B cell (primary cell): ENCODE measurements around the gene ATP1A4. TPM values are rescaled to one million over a fixed set of nuclear protein-coding genes. Genes with fewer than 3 reads are reported as not detected.
A peak's percentile ranks its signal among the peaks of the same experiment; 100 is the strongest.

Experiments used
- ATAC-seq: fragments of 200-7000 bp; cut with Tn5 transposase; one replicate; pipeline ENCODE4 v1.10.0; 2021; ENCODE audit warnings: low read depth, mild to moderate bottlenecking, moderate number of reproducible peaks, moderate library complexity
- CTCF ChIA-PET: fragments of 350-600 bp; sonication (Branson Sonifier 250); formaldehyde crosslinking; loops from one replicate; lab custom pipeline; 2021; ENCODE audit warnings: antibody characterized with exemption, inconsistent platforms; lab: Charles Lee
- POLR2A ChIA-PET: fragments of 350-600 bp; sonication (Branson Sonifier 250); formaldehyde crosslinking; loops from one replicate; lab custom pipeline; 2021; ENCODE audit warnings: antibody characterized with exemption; lab: Charles Lee
- DNase-seq: peaks from one replicate; pipeline ENCODE4 v3.0.0; 2013
- H2AFZ ChIP-seq: 2 replicates; pipeline ENCODE4 v1.6.1; 2012; ENCODE audit warnings: mild to moderate bottlenecking, low read depth, low read length; ENCODE audit not compliant: insufficient read depth, poor library complexity, severe bottlenecking
- H3K27ac ChIP-seq, 2 donors: 1 replicate in 1 of 2; 2 replicates in 1 of 2; pipeline ENCODE4 v1.5.1; 2012 to 2013; ENCODE audit warnings: low read length in 2 of 2, mild to moderate bottlenecking in 2 of 2, moderate library complexity in 1 of 2
- H3K27me3 ChIP-seq, 4 experiments: fragments of 200-600 bp in 1 of 4; sonication (generic) in 1 of 4; replicated peaks in 1 of 4; 1 replicate in 2 of 4; 2 replicates in 2 of 4; pipeline versions ENCODE4 v1.6.1 to v1.7.0; 2013 to 2016; ENCODE audit warnings: low read length in 3 of 4, mild to moderate bottlenecking in 2 of 4, mixed read lengths in 1 of 4, moderate library complexity in 1 of 4; ENCODE audit not compliant: insufficient read depth in 4 of 4, control insufficient read depth in 3 of 4; ENCODE audit errors: control extremely low read depth in 1 of 4
- H3K36me3 ChIP-seq, 2 experiments: replicated peaks in 1 of 2; 1 replicate in 1 of 2; 2 replicates in 1 of 2; pipeline versions ENCODE4 v1.6.1 to v1.7.1; 2013; ENCODE audit warnings: low read length in 1 of 2; ENCODE audit not compliant: insufficient read depth in 2 of 2, control insufficient read depth in 1 of 2; ENCODE audit errors: control extremely low read depth in 1 of 2, extremely low read depth in 1 of 2
- H3K4me1 ChIP-seq, 2 donors: fragments of 200-600 bp in 1 of 2; sonication (generic) in 1 of 2; 1 replicate in 1 of 2; 2 replicates in 1 of 2; pipeline versions ENCODE4 v1.5.1 to v1.6.1; 2013 to 2017; ENCODE audit warnings: low read length in 2 of 2; ENCODE audit not compliant: control insufficient read depth in 2 of 2, insufficient read depth in 2 of 2
- H3K4me2 ChIP-seq: replicated peaks from 2 replicates; pipeline ENCODE3; 2012; ENCODE audit warnings: mild to moderate bottlenecking, low read depth, low read length; ENCODE audit not compliant: poor library complexity, severe bottlenecking
- H3K4me3 ChIP-seq, 5 experiments: fragments of 200-600 bp in 1 of 5; sonication (generic) in 1 of 5; 1 replicate in 3 of 5; 2 replicates in 2 of 5; pipeline versions ENCODE4 v1.5.1 to v1.7.0; 2011 to 2016; ENCODE audit warnings: low read length in 4 of 5, mild to moderate bottlenecking in 4 of 5, low read depth in 2 of 5, control low read depth in 1 of 5, moderate library complexity in 1 of 5; ENCODE audit not compliant: insufficient read depth in 1 of 5; ENCODE audit errors: control extremely low read depth in 1 of 5, extremely low read depth in 1 of 5
- H3K79me2 ChIP-seq: fragments of 200-600 bp; sonication (generic); one replicate; pipeline ENCODE4 v1.6.0; 2016; ENCODE audit warnings: low read length; ENCODE audit not compliant: control insufficient read depth, insufficient read depth
- H3K9ac ChIP-seq: fragments of 200-600 bp; sonication (generic); 2 replicates; pipeline ENCODE4 v1.6.1; 2017; ENCODE audit warnings: mild to moderate bottlenecking, low read length, moderate library complexity
- H3K9me3 ChIP-seq, 3 donors: one replicate each; pipeline versions ENCODE4 v1.6.1 to v1.7.1; 2013; ENCODE audit warnings: low read length in 2 of 3; ENCODE audit not compliant: control insufficient read depth in 2 of 3, insufficient read depth in 1 of 3; ENCODE audit errors: control extremely low read depth in 1 of 3
- H4K20me1 ChIP-seq: 2 replicates; pipeline ENCODE4 v1.6.0; 2012; ENCODE audit warnings: mild to moderate bottlenecking, low read length; ENCODE audit not compliant: insufficient read depth, control insufficient read depth, poor library complexity, severe bottlenecking
- H3K27ac Mint-ChIP-seq: one replicate; pipeline ENCODE4 v1.8.0; 2021; ENCODE audit warnings: mixed read lengths
- H3K27me3 Mint-ChIP-seq: one replicate; pipeline ENCODE4 v1.8.0; 2021; ENCODE audit warnings: mixed read lengths
- H3K4me1 Mint-ChIP-seq: one replicate; pipeline ENCODE4 v1.8.0; 2021; ENCODE audit warnings: mixed read lengths
- H3K4me3 Mint-ChIP-seq: one replicate; pipeline ENCODE4 v1.8.0; 2021; ENCODE audit warnings: mixed read lengths
- H3K9me3 Mint-ChIP-seq: one replicate; pipeline ENCODE4 v1.8.0; 2022; ENCODE audit warnings: mixed read lengths; ENCODE audit not compliant: insufficient read depth
- EZH2 ChIP-seq: IDR thresholded peaks from 2 replicates; pipeline ENCODE4 v1.6.1; 2012; ENCODE audit warnings: borderline replicate concordance, low read depth, mild to moderate bottlenecking, moderate library complexity, low read length; ENCODE audit not compliant: insufficient read depth, poor library complexity, severe bottlenecking
- WGBS: methylation state at CpG from one replicate; pipeline ENCODE4 v1.1.5; 2013; ENCODE audit warnings: missing lambda C conversion rate; ENCODE audit not compliant: insufficient coverage; 5-methylcytosine and 5-hydroxymethylcytosine counted together
- intact Hi-C: fragments of 100-400 bp; cut with micrococcal nuclease; formaldehyde crosslinking; loops from one replicate; pipeline ENCODE4 v1.10.0; 2022
- polyA plus RNA-seq: library from polyadenylated mRNA; depleted of rRNA; stranded (reverse); fragments of >200 nt; gene quantifications from 2 replicates; pipeline ENCODE4 v1.2.3, GENCODE V29; 2012
- total RNA-seq, 2 donors: library from RNA; stranded (reverse); fragments of 120-200 nt in 1 of 2; gene quantifications; 1 replicate in 1 of 2; 2 replicates in 1 of 2; pipeline versions ENCODE4 v1.2.3 to v1.2.4, GENCODE V29; 2013 to 2022
- TF ChIP-seq, protein P1 (sequence below): fragments of 200-600 bp; IDR thresholded peaks from one replicate; pipeline ENCODE4 v1.8.0; 2022; ENCODE audit warnings: antibody characterized with exemption, mild to moderate bottlenecking

ATP1A4 gene
- total and polyA plus RNA-seq, 2 donors (not counting 1 experiment from before 2014, with no cell fraction given) = 0.12 TPM; not detected in 1

DNA sequence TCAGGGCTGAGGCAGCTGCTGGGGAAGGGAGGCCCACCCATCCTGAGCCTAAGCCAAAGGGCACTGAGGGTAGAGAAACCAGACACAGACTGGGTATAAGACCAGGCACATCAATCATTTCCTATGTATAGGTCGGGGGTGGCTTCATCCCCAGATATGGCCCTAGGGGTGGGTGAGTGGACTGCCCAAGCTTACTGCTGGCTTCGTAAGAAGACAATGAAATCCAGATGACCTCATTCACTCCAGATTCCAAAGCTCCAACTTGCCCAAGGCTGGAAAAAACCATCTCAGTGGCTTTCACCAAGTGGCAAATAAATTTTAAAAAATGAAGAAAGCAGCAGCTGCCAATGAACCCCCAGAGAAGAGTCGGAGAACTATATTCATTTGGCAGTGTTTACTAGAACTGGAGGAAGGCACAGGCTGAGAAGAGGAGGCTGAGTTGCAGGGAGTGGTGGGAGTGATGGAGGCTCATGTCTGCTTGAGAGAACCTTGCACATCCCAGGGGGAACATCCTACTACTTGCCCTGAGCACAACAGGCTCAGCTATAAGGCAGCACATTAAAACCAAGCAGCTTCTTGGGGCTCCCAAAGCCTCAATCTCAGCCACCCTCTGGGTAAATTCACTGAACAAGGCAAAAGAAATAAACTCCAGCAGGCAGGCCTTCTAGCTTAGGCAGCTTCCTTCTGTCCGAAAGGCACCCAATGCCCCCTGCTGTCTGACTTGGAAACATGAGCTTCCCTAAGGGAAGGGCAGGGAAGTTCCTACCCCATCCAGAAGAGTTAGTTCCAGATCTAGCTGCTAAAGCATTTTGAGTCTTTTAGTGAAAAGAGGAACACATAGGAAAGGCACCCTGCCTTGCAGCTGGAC, 67.9 kb downstream of the ATP1A4 start:
- Histone ChIP-seq H2AFZ (no peak overlapping the region), H3K27me3 (no peaks in the 10 kb centered on the region), H3K4me1 (no peaks in the 10 kb centered on the region), H3K36me3 (peaks cover 35 to 97% of the 10 kb centered on the region in 2 experiments), H3K27ac (peak overlapping the region in 1 of 2 donors; percentile 13), H3K4me3 (no peak overlapping the region), H3K4me2 (no peak overlapping the region), H3K9me3 (no peaks in the 10 kb centered on the region), H4K20me1 (no peaks in the 10 kb centered on the region), H3K9ac (no peak overlapping the region), H3K79me2 (no peaks in the 10 kb centered on the region)
- H3K27me3 Mint-ChIP-seq = no peaks in the 10 kb centered on the region
- ChIA-PET POLR2A (interaction anchor here (1.1 kb wide), 1 partner anchor 30 kb away, joined by 7 read pairs; no protein-coding TSS in a partner anchor), CTCF (interaction anchor here (0.6 to 5.9 kb wide), 24 partner anchors 8 to 157 kb away, joined by 3 to 103 read pairs (median 5); partner anchors contain the start of gene PEA15)
- H3K9me3 Mint-ChIP-seq = no peaks in the 10 kb centered on the region
- DNase-seq (peak; percentile 34), ATAC-seq (no peak)
- no peaks in the 10 kb centered on the region for H3K4me1 Mint-ChIP-seq
- no peak overlapping the region for H3K4me3 Mint-ChIP-seq
- 93% methylated on average over 4 of the region's 4 CpGs for WGBS
- H3K27ac Mint-ChIP-seq = peak overlapping the region; percentile 57
- intact Hi-C loops = loop anchor here (1.0 kb wide), 1 partner anchor 26 kb away; no protein-coding TSS in a partner anchor
- TF ChIP-seq, protein P1, sequence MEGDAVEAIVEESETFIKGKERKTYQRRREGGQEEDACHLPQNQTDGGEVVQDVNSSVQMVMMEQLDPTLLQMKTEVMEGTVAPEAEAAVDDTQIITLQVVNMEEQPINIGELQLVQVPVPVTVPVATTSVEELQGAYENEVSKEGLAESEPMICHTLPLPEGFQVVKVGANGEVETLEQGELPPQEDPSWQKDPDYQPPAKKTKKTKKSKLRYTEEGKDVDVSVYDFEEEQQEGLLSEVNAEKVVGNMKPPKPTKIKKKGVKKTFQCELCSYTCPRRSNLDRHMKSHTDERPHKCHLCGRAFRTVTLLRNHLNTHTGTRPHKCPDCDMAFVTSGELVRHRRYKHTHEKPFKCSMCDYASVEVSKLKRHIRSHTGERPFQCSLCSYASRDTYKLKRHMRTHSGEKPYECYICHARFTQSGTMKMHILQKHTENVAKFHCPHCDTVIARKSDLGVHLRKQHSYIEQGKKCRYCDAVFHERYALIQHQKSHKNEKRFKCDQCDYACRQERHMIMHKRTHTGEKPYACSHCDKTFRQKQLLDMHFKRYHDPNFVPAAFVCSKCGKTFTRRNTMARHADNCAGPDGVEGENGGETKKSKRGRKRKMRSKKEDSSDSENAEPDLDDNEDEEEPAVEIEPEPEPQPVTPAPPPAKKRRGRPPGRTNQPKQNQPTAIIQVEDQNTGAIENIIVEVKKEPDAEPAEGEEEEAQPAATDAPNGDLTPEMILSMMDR = no peak
- no peak for TF ChIP-seq EZH2

GRCh38 chr1:160220301-160220700, 68.9 kb downstream of the ATP1A4 start:
- Mint-ChIP-seq H3K4me1 (no peaks in the 10 kb centered on the region), H3K27me3 (no peaks in the 10 kb centered on the region), H3K4me3 (no peak overlapping the region), H3K27ac (no peak overlapping the region), H3K9me3 (no peaks in the 10 kb centered on the region)
- Histone ChIP-seq H2AFZ (no peak overlapping the region), H3K36me3 (peaks cover 32 to 98% of the 10 kb centered on the region in 2 experiments), H3K4me1 (no peaks in the 10 kb centered on the region), H3K79me2 (no peaks in the 10 kb centered on the region), H4K20me1 (no peaks in the 10 kb centered on the region), H3K4me2 (no peak overlapping the region), H3K27ac (no peak overlapping the region), H3K9ac (no peak overlapping the region), H3K9me3 (no peaks in the 10 kb centered on the region), H3K4me3 (no peak overlapping the region), H3K27me3 (no peaks in the 10 kb centered on the region)
- CTCF ChIA-PET = interaction anchor here (0.7 to 5.9 kb wide), 16 partner anchors 9 to 156 kb away, joined by 3 to 103 read pairs (median 10); partner anchors contain the start of gene PEA15
- ATAC-seq = no peak
- no peak for DNase-seq
- WGBS = 90% methylated on average over 2 of the region's 2 CpGs
- intact Hi-C loops = no loop called here
- TF ChIP-seq EZH2 = no peak
- TF ChIP-seq, protein P1 = no peak
- POLR2A ChIA-PET = interaction anchor here (0.6 to 1.1 kb wide), 2 partner anchors 28 to 29 kb away, joined by 3 to 7 read pairs; no protein-coding TSS in a partner anchor
